Measurements from ENCODE around the gene SCN1B.
"Not testable (repeated sequence)": the region's sequence is repeated elsewhere in the genome, so short reads cannot be mapped to it uniquely, and the experiment has no call there.

DNA sequence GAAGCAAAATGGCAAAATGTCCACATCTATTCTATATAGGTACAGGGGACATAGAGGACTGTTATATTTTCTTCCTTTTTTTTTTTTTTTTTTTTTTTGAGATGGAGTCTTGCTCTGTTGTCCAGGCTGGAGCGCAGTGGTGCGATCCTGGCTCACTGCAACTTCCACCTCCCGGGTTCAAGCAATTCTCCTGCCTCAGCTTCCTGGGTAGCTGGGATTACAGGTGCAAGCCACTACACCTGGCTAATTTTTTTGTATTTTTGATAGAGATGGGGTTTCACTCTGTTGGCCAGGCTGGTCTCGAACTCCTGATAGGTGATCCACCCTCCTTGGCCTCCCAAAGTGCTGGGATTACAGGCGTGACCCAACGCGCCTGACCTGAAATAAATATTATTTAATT, 32.0 kb upstream of the SCN1B start:
- TF ChIP-seq, protein P1, sequence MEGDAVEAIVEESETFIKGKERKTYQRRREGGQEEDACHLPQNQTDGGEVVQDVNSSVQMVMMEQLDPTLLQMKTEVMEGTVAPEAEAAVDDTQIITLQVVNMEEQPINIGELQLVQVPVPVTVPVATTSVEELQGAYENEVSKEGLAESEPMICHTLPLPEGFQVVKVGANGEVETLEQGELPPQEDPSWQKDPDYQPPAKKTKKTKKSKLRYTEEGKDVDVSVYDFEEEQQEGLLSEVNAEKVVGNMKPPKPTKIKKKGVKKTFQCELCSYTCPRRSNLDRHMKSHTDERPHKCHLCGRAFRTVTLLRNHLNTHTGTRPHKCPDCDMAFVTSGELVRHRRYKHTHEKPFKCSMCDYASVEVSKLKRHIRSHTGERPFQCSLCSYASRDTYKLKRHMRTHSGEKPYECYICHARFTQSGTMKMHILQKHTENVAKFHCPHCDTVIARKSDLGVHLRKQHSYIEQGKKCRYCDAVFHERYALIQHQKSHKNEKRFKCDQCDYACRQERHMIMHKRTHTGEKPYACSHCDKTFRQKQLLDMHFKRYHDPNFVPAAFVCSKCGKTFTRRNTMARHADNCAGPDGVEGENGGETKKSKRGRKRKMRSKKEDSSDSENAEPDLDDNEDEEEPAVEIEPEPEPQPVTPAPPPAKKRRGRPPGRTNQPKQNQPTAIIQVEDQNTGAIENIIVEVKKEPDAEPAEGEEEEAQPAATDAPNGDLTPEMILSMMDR (IDR thresholded peaks at IDR 0.05; ENCODE audit: borderline replicate concordance, extremely low read depth, low read length, poor library complexity, severe bottlenecking), result not testable (repeated sequence)
- TF ChIP-seq EZH2 (IDR thresholded peaks at IDR 0.05; ENCODE audit: borderline replicate concordance, low read depth, low read length, severe bottlenecking), result not testable (repeated sequence)

Data from DND-41 (cell line).